RCC 7860 (cell line): Measurements from ENCODE around the gene CFAP54.

ENCODE experiments used
- DNase-seq: peaks from one replicate; pipeline ENCODE4 v3.0.0-alpha.2; 2015; ENCODE audit warnings: low spot score
- FAIRE-seq: peaks from 2 replicates; lab custom pipeline; 2012; peaks lifted over from hg19 to GRCh38; lab: Jason Lieb, UNC

The CFAP54 gene

GRCh38 chr12:96879301-96879700 is 389.9 kb downstream of the CFAP54 start:
- FAIRE-seq (no peak), DNase-seq (no peak)

- no peak for FAIRE-seq
- DNase-seq: no peak
These were observed 390.8 kb downstream of the CFAP54 start for GRCh38 chr12:96880220-96880619.

- DNase-seq (no peak), FAIRE-seq (no peak)
These were observed 392.2 kb downstream of the CFAP54 start for GRCh38 chr12:96881608-96882007.

- FAIRE-seq (no peak), DNase-seq (no peak)
These were observed 393.5 kb downstream of the CFAP54 start for GRCh38 chr12:96882862-96883261.

GRCh38 chr12:96883571-96883970 is 394.2 kb downstream of the CFAP54 start:
- FAIRE-seq (no peak), DNase-seq (no peak)

- no peak for FAIRE-seq
- DNase-seq: no peak
These were observed 397.8 kb downstream of the CFAP54 start for GRCh38 chr12:96886998-96887677.

- FAIRE-seq: peak; percentile 81
- peak; percentile 52 for DNase-seq
These were observed 400.0 kb downstream of the CFAP54 start for GRCh38 chr12:96889273-96889933.

- FAIRE-seq: no peak
- DNase-seq: no peak
These were observed 401.0 kb downstream of the CFAP54 start for GRCh38 chr12:96890331-96890730.

- FAIRE-seq: no peak
- DNase-seq: no peak
These were observed 402.7 kb downstream of the CFAP54 start for GRCh38 chr12:96892104-96892503.

- DNase-seq (no peak), FAIRE-seq (no peak)
These were observed 408.0 kb downstream of the CFAP54 start for GRCh38 chr12:96897421-96897820.

- DNase-seq: no peak
- no peak for FAIRE-seq
These were observed 411.8 kb downstream of the CFAP54 start for GRCh38 chr12:96901175-96901574.

- no peak for DNase-seq
- FAIRE-seq: no peak
These were observed 412.7 kb downstream of the CFAP54 start for GRCh38 chr12:96902076-96902475.

- no peak for FAIRE-seq
- no peak for DNase-seq
These were observed 417.1 kb downstream of the CFAP54 start for GRCh38 chr12:96906498-96906848.

GRCh38 chr12:96906849-96907670 is 417.7 kb downstream of the CFAP54 start, which contains the start of gene NEDD1:
Gene NEDD1 (plus strand): TSS chr12:96907257. CDS start chr12:96909760, 2,503 bp downstream.
- DNase-seq: peak; percentile 56
- no peak for FAIRE-seq

GRCh38 chr12:96907671-96908422 is 418.5 kb downstream of the CFAP54 start:
- FAIRE-seq: no peak

GRCh38 chr12:96908423-96908675 is 419.0 kb downstream of the CFAP54 start:
- DNase-seq (no peak), FAIRE-seq (no peak)

More at GRCh38 chr12:96907671-96908422, 418.5 kb downstream of the CFAP54 start:
- DNase-seq: no peak

GRCh38 chr12:96912261-96912660 is 422.9 kb downstream of the CFAP54 start:
- FAIRE-seq (no peak), DNase-seq (no peak)

- FAIRE-seq: no peak
- DNase-seq: no peak
These were observed 423.6 kb downstream of the CFAP54 start for GRCh38 chr12:96912943-96913342.

- DNase-seq (no peak), FAIRE-seq (no peak)
These were observed 430.3 kb downstream of the CFAP54 start for GRCh38 chr12:96919510-96920210.
